ENCODE data around the gene USP25.

The USP25 gene

GRCh38 chr21:15820852-15821379 is 91.1 kb downstream of the USP25 start:
- DNase-seq, result no peak

DNA sequence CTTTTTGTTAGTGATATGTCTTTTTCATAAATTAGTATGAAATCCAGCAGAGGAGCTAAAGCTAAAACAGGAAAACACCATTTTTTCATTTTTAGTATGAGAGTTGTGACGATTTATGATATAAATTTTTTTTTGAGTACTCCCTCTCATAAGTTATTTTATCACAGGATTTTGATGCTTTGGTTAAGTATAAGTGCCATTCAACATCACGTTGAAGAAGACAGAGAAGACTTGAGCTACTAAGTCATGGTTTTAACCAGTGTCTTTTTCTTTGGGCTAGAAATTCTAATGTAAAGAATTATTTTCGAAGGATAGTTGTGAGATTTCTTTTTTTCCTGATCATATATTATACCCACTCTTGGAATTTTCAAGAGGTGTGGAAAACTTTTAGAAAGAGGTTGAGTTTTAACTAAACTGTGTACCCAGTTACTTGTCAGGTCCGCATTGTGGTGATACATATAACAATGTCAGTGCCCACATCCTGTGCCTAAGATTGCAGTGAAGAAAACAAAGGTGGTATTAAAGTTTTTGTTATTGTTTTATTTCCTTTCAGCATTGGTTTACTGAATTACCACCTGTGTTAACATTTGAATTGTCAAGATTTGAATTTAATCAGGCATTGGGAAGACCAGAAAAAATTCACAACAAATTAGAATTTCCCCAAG is 93.8 kb downstream of the USP25 start:
- DNase-seq, result no peak

DNA sequence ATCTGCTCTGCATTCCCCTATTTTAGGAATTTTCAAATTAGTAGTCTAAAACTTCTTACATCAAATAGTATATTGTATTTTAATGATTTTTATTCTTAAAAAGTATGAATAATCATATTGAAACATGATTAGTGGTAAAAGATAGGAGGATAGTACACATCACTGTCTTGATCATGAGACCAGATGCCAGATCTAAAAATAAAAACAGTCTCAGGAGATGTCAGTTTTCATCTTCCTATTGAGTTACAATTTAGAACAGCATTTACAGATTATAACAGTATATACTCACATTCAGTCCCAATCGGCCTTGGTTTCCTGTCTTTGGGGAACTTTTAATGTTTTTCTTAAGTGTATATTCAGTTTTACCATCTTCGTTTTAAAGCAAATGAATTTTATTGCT is 95.9 kb downstream of the USP25 start:
- DNase-seq, result no peak

DNA sequence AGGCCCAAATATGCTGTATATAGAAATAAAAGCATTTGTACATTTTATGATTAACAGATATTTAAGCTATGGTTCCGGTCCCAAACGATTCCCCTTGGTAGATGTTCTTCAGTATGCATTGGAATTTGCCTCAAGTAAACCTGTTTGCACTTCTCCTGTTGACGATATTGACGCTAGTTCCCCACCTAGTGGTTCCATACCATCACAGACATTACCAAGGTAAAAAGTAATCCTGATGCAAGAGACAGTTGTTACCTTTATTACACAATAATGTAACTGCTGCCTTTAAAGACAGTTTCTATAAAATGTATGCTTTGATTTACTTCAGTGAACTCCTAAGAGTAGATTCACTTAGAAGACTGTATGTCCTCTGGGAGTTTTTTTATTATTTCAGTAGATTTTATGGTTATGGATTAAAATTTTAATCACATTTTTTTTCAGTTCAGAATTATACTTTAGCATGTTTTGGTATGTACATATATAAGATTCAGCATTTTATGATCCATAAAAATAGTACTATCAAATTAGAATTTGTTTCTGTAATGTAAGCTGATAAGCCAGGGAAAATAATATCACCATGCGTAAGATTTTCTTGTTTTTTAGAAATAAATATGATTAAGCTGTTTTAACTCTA is 96.5 kb downstream of the USP25 start:
- peak; percentile 13 for DNase-seq

GRCh38 chr21:15826908-15827601 is 97.3 kb downstream of the USP25 start:
- no peak for DNase-seq

GRCh38 chr21:15831497-15831896 is 101.7 kb downstream of the USP25 start:
- no peak for DNase-seq

DNA sequence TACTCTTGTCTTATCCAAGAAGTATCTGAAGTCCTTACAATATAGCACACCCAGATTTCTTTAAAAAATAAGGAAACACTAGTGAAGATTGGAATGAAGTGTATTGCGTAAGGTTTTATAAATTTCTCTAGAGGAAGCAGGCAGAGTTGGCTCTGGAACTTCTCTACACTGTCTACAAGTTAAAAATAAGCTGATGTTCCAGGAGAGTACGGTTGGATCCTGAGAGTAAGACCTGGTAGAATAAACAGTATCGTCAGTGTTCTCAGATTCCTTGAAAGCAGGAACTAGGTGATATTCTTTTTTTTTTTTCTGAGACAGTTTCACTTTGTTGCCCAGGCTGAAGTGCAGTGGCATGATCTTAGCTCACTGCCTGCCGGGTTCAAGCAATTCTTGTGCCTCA is 107.9 kb downstream of the USP25 start:
- peak; percentile 3 for DNase-seq

DNA sequence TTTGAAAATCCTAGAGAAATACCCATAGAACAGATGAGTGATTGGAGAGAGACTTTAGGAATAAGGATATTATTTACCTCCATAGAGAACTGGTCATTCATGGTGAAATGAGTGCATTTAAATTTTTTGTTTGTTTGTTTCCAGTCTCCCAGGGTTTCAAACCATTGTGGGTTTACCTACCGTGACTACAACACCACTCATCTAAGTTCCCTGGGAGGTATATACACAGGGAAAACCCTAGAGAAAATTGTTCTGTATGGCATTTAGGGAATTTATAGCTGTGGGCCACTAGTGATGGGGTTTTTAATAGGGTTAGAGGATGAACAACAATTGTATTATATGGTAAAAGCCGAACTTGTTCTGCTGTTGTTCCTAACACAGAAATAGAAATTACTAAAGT is 109.2 kb downstream of the USP25 start:
- no peak for DNase-seq

- DNase-seq, result no peak
Measured at GRCh38 chr21:15839601-15840000, 109.8 kb downstream of the USP25 start.

DNA sequence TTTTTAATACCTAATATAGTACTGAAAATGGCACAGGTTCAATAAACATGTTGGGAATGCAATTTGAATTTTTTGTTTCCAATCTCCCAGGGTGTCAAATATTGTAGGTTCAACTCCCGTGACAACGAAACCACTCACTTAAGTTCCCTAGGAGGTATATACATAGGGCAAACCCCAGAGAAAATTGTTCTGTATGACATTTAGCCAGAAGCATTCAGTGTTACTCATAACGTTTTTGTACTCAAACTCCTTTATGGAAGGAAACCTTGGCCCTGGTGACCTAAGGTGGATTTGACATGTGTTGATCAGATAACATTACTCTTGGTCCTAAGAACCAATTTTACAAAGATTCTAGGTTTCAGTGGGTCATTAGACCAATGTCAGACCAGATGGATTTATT is 110.6 kb downstream of the USP25 start:
- DNase-seq, result no peak

- no peak for DNase-seq
Measured at GRCh38 chr21:15841856-15842564, 112.2 kb downstream of the USP25 start.

- DNase-seq, result no peak
Measured at GRCh38 chr21:15842565-15842880, 112.7 kb downstream of the USP25 start.

DNA sequence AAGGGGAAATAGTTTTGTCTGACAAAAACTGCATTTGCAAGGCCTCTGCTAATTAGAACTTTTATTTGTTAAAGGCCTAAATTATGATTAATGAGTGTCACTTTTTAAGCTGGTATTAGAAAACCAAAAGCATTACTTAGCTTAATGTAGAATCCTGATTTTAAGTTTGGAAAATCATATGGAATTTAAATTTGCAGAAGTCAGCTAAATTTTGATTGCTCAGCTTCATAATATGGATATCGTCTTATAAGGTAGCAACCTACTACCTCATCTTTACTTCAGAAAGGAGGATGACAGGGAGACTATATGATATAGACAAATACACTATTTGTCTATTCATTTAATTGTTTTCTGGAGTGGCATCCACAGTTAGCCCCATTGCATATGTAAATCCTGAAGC is 114.0 kb downstream of the USP25 start:
- no peak for DNase-seq

- DNase-seq, result no peak
Measured at GRCh38 chr21:15848634-15849560, 119.1 kb downstream of the USP25 start.

DNA sequence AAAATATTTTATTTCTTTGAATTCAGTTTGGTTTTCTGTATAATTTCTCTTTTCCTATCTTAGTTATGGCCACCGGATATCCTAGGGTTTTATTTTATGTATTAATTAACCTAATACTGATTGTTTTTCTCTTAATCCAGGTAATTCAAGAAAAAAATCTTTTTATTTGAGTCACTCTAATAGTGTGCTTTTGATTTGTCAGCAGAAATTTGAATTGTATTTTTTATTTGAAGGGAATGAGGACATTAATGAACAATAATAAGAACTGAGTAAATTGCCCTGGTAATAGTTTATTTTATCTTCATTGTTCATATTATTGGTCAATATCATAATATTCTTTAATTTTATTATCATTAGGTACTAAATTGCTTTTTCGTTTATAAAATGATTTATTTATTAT is 120.1 kb downstream of the USP25 start:
- no peak for DNase-seq

- DNase-seq, result no peak
Measured at GRCh38 chr21:15850645-15851044, 120.9 kb downstream of the USP25 start.

DNA sequence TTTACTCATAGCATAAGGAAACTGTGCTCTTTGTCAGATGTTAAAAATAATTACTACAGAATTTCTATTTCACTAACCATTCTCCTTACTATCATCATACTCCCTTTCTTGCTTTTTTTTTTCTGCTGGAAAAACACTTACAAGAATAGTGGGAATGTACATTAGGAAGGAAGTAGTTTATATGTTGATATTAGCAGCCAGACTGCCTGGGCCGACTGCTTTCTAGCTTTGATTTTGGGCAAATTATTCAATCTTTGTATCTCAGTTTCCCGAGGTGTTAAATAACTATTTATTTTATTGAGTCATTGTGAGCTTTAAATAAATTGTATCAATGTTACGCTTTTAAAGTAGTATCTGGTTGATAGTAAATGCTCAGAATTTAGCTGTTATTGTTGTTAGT is 122.4 kb downstream of the USP25 start:
- no peak for DNase-seq

DNA sequence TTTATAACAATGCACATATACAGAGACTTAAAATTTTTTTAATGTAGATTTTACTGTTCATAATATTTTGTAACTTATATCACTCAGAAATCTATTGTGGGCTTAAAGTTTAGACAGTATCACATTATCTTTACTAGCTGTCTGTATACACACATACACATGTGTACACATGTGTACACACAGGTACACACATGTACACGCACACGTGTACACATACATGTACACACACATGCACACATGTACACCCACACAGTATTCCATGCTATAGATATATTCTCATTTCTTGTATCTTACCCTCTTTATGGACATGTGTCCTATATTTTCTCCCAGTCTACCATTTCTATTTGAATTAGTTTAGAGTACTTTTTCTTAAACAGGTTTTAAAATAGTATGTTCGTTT is 123.3 kb downstream of the USP25 start:
- no peak for DNase-seq

DNA sequence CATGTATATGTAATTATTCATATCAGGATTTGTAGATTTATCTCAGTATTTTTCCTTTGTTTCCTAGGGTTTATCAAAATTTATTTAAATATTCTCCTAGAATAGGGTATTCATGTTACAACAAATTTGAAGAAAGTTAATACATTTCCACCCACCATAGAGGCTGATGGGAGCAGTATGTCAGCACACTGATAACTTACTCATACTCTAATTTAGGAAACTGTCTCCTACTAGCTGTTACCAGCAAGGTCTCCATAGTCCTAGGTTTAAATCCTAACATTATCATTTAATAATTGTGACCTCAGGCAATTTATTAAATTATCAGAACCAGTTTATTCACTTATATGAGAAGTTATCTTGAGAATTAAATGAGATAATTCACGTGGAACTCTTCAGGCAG is 127.0 kb downstream of the USP25 start:
- DNase-seq, result no peak

GRCh38 chr21:15857740-15858139 is 128.0 kb downstream of the USP25 start:
- DNase-seq, result no peak

- DNase-seq, result no peak
Measured at GRCh38 chr21:15860541-15860940, 130.8 kb downstream of the USP25 start.

- no peak for DNase-seq
Measured at GRCh38 chr21:15868940-15869339, 139.2 kb downstream of the USP25 start.

DNA sequence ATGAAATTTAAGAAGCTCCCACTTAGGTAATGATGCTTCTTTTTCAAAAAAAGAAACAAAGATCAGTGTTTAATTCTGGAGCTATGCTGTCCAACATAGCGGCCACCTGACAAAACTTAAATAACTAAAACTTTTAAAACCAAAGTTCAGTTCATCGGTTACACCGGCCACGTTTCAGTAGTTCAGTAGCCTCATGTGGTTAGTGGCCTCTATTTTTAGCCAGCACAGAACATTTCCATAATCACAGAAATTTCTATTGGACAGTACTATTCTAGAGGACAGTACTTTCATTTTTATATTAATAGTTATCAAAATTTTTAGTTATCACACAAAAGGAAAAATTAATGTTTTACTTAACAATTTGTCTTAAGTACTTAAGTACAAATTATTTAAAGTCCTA is 141.0 kb downstream of the USP25 start:
- no peak for DNase-seq
